ENCODE results near the gene ACAD11. TPM values are rescaled to one million over a fixed set of nuclear protein-coding genes. Genes with fewer than 3 reads are reported as not detected.

Gene ACAD11
- total and polyA plus RNA-seq, 9 donors: 7.4 to 16.7 (median 11.0) TPM

DNA sequence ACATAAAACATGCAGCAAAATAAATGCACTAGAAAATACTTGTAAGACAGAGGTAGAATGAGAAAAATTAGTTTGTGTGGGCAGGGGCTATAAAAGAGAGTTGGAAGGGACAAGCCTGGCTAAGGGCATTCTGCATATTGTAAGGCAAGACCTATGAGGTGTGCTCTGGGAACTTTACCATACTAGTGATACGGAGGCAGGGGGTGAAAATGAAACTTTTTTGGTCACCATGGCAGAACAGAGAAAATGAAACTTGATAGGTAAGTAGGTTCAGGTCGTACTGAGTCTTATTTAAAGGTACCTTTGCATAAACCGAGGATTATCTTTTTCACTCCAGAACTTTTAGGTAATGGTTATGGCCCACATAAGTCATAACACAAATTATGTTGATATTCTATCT, 137.3 kb downstream of the ACAD11 start:
- DNase-seq: no peak
- 100% methylated on average over 1 of the region's 3 CpGs for WGBS (ENCODE audit: insufficient coverage)
- no peak overlapping the region for H3K27ac ChIP-seq (ENCODE audit: low read length)
- H3K9me3 ChIP-seq (replicated peaks; ENCODE audit: control insufficient read depth, low read depth, low read length): no peaks in the 10 kb centered on the region
- peaks cover 36% of the 10 kb centered on the region for H3K36me3 ChIP-seq (ENCODE audit: control insufficient read depth, insufficient read depth, low read length)
- no peak overlapping the region for H3K4me3 ChIP-seq (ENCODE audit: low read length)
- no peaks in the 10 kb centered on the region for H3K27me3 ChIP-seq (ENCODE audit: control insufficient read depth, insufficient read depth, low read length)
- no peaks in the 10 kb centered on the region for H3K4me1 ChIP-seq (ENCODE audit: control insufficient read depth, insufficient read depth, low read length)

DNA sequence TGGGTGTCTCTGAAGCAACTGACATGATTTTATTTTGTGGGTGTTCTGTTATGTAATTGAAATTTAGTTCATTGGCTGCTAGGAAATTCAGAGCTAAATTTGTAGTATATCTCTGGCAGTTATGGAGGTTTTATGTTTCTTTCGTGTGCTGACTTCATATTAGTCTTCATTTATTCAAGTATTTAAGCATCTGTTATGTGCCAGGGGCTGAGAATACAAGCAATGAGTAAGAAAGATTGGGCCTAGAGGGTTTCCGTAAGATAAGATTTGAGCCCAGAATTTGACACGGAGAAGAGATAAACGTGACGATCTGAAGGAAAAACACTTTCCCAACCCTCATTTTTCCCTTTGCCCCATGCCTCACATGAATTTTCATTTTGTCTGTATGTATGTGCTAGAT, 137.7 kb downstream of the ACAD11 start:
- WGBS (ENCODE audit: insufficient coverage): no CpG with 5 or more reads among the region's 5 CpGs
- Histone ChIP-seq H3K36me3 (ENCODE audit: control insufficient read depth, insufficient read depth, low read length) (peaks cover 40% of the 10 kb centered on the region), H3K9me3 (replicated peaks; ENCODE audit: control insufficient read depth, low read depth, low read length) (no peaks in the 10 kb centered on the region), H3K27ac (ENCODE audit: low read length) (no peak overlapping the region), H3K4me1 (ENCODE audit: control insufficient read depth, insufficient read depth, low read length) (no peaks in the 10 kb centered on the region), H3K27me3 (ENCODE audit: control insufficient read depth, insufficient read depth, low read length) (no peaks in the 10 kb centered on the region), H3K4me3 (ENCODE audit: low read length) (no peak overlapping the region)
- DNase-seq: no peak

DNA sequence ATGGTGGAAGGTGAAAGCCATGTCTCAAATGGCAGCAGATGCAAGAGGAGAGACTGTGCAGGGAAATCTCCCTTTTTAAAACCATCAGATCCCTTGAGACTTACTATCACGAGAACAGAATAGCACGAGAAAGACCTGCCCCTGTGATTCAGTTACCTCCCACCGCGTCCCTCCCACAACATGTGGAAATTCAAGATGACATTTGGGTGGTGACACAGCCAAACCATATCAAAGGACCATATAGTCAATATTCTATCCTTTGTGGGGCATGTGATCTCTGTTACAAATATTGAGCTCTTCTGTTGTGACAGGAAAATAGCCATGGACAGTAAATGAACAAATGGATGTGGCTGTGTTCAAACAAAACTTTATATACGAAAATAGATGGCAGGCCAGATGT, 139.7 kb downstream of the ACAD11 start:
- no peaks in the 10 kb centered on the region for H3K4me1 ChIP-seq (ENCODE audit: control insufficient read depth, insufficient read depth, low read length)
- H3K36me3 ChIP-seq (ENCODE audit: control insufficient read depth, insufficient read depth, low read length): peaks cover 41% of the 10 kb centered on the region
- H3K9me3 ChIP-seq (replicated peaks; ENCODE audit: control insufficient read depth, low read depth, low read length): no peaks in the 10 kb centered on the region
- no peak for DNase-seq
- WGBS (ENCODE audit: insufficient coverage): 80% methylated on average over 1 of the region's 5 CpGs
- H3K27me3 ChIP-seq (ENCODE audit: control insufficient read depth, insufficient read depth, low read length): no peaks in the 10 kb centered on the region
- no peak overlapping the region for H3K27ac ChIP-seq (ENCODE audit: low read length)
- no peak overlapping the region for H3K4me3 ChIP-seq (ENCODE audit: low read length)

DNA sequence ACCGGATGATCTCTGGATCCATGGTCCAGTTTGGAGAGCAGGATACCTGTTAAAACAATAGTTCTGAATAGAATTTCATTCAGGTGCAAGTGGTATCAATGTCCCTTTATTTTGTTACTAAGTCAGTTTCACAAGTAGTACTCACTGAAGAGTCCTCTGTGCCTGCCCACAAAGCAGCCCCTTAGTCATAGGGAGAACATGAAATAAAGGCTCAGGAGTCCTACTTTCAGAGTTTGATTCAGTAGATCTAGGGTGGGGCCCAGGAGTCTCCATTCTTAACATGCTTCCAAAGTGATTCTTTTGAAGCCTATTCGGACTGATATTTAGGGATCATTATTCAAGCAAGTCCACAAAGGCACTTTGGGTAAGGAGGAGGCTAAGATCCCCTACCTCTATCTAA, 142.3 kb downstream of the ACAD11 start:
- Histone ChIP-seq H3K4me3 (ENCODE audit: low read length) (no peak overlapping the region), H3K27ac (ENCODE audit: low read length) (no peak overlapping the region), H3K27me3 (ENCODE audit: control insufficient read depth, insufficient read depth, low read length) (no peaks in the 10 kb centered on the region), H3K9me3 (replicated peaks; ENCODE audit: control insufficient read depth, low read depth, low read length) (no peaks in the 10 kb centered on the region), H3K36me3 (ENCODE audit: control insufficient read depth, insufficient read depth, low read length) (peaks cover 39% of the 10 kb centered on the region), H3K4me1 (ENCODE audit: control insufficient read depth, insufficient read depth, low read length) (no peaks in the 10 kb centered on the region)
- 100% methylated on average over 1 of the region's 2 CpGs for WGBS (ENCODE audit: insufficient coverage)
- DNase-seq: no peak

DNA sequence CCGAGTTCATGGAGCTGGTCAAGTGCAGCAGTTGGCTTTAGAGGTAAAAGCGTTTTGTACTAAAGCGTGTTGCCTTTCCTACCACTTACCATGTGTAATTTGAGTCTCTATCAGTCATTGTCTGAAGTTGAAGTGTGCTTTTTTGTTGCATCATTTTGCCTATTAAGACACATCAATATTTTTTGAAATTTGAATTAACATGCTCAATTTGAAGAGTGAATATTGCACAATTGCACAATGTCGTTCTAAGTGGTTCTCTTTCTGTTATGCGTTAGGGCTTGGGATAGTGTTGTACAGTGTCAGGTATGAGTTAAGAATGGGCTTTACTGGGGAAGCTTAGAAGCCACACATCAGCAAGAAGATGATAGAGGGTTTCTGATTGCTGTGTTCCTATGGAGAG, 146.6 kb downstream of the ACAD11 start:
- no peak overlapping the region for H3K4me3 ChIP-seq (ENCODE audit: low read length)
- no peaks in the 10 kb centered on the region for H3K27me3 ChIP-seq (ENCODE audit: control insufficient read depth, insufficient read depth, low read length)
- H3K9me3 ChIP-seq (replicated peaks; ENCODE audit: control insufficient read depth, low read depth, low read length): no peaks in the 10 kb centered on the region
- H3K27ac ChIP-seq (ENCODE audit: low read length): no peak overlapping the region
- WGBS (ENCODE audit: insufficient coverage): 100% methylated on average over 2 of the region's 5 CpGs
- DNase-seq: no peak
- H3K4me1 ChIP-seq (ENCODE audit: control insufficient read depth, insufficient read depth, low read length): no peaks in the 10 kb centered on the region
- H3K36me3 ChIP-seq (ENCODE audit: control insufficient read depth, insufficient read depth, low read length): peaks cover 47% of the 10 kb centered on the region

DNA sequence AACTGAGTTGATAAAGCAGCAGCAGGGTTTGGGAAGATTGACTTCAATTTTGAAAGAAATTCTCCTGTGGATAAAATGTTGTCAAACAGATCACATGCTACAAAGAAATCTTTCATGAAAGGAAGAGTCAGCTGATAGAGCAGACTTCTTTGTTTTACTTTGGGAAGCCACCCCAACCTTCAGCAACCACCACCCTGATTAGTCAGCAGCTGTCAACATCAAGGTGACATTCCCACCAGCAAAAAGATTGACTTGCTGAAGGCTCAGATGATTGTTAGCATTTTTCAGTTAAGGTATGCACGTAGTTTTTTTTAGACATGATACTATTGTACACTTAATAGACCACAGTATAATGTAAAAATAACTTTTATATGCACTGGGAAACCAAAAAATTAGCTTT, 150.1 kb downstream of the ACAD11 start:
- no peak for DNase-seq
- Histone ChIP-seq H3K27me3 (ENCODE audit: control insufficient read depth, insufficient read depth, low read length) (no peaks in the 10 kb centered on the region), H3K36me3 (ENCODE audit: control insufficient read depth, insufficient read depth, low read length) (peaks cover 44% of the 10 kb centered on the region), H3K9me3 (replicated peaks; ENCODE audit: control insufficient read depth, low read depth, low read length) (no peaks in the 10 kb centered on the region), H3K4me1 (ENCODE audit: control insufficient read depth, insufficient read depth, low read length) (no peaks in the 10 kb centered on the region), H3K4me3 (ENCODE audit: low read length) (no peak overlapping the region), H3K27ac (ENCODE audit: low read length) (no peak overlapping the region)
- WGBS (ENCODE audit: insufficient coverage): no CpG with 5 or more reads among the region's 1 CpG

DNA sequence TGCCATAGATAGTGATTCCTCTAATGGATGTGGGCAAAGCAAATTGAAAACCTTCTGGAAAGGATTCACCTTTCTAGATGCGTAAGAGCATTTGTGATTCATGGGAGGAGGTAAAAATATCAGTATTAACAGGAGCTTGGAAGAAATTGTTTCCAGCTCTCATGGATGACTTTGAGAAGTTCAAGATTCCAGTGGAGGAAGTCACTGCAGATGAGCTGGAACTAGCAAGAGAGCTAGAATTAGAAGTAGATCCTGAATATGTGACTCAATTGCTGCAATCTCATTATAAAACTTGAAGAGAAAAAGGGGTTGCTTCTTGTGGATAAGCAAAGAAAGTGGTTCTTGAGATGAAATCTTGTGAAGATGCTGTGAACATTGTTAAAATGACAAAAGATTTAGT, 150.5 kb downstream of the ACAD11 start:
- Histone ChIP-seq H3K27ac (ENCODE audit: low read length) (no peak overlapping the region), H3K27me3 (ENCODE audit: control insufficient read depth, insufficient read depth, low read length) (no peaks in the 10 kb centered on the region), H3K9me3 (replicated peaks; ENCODE audit: control insufficient read depth, low read depth, low read length) (no peaks in the 10 kb centered on the region), H3K4me3 (ENCODE audit: low read length) (no peak overlapping the region), H3K4me1 (ENCODE audit: control insufficient read depth, insufficient read depth, low read length) (no peaks in the 10 kb centered on the region), H3K36me3 (ENCODE audit: control insufficient read depth, insufficient read depth, low read length) (peaks cover 44% of the 10 kb centered on the region)
- WGBS (ENCODE audit: insufficient coverage): 100% methylated on average over 1 of the region's 1 CpG
- DNase-seq: no peak

Other genes with a start within 250 kb of the ACAD11 start
- gene DNAJC13, start 242.3 kb downstream of the ACAD11 start, total RNA-seq: 38.6 TPM
- 10 to 100 TPM; 29.9 to 43.1 (median 34.2) TPM for gene DNAJC13, start 242.3 kb downstream of the ACAD11 start, polyA plus RNA-seq (ENCODE audit: insufficient read depth in 1 of 8, insufficient read length in 8 of 8, low replicate concordance in 1 of 8)
- 3.0 TPM for gene ACKR4, start 62.5 kb downstream of the ACAD11 start, total RNA-seq
- 1 to 10 TPM in 1 of 8 donors, under 1 TPM in 7; 0.28 to 8.0 (median 0.52) TPM for gene ACKR4, start 62.5 kb downstream of the ACAD11 start, polyA plus RNA-seq (ENCODE audit: insufficient read depth in 1 of 8, insufficient read length in 8 of 8, low replicate concordance in 1 of 8)
- gene UBA5, start 520 bp upstream of the ACAD11 start, total RNA-seq: 24.5 TPM
- 10 to 100 TPM; 24.4 to 41.4 (median 34.4) TPM for gene UBA5, start 520 bp upstream of the ACAD11 start, polyA plus RNA-seq (ENCODE audit: insufficient read depth in 1 of 8, insufficient read length in 8 of 8, low replicate concordance in 1 of 8)
- gene NPHP3, start 62.6 kb upstream of the ACAD11 start, total RNA-seq: 33.9 TPM
- 10 to 100 TPM; 21.3 to 50.8 (median 28.7) TPM for gene NPHP3, start 62.6 kb upstream of the ACAD11 start, polyA plus RNA-seq (ENCODE audit: insufficient read depth in 1 of 8, insufficient read length in 8 of 8, low replicate concordance in 1 of 8)

Measured in muscle of leg (tissue), 11 donors.